Stimulated activated CD4-positive, alpha-beta T cell treated with anti-CD3 and anti-CD28 coated beads, TNF-alpha, amount 100 ng/mL, for 4 hours (primary cell): ENCODE measurements around the gene MITF.
"Not testable (repeated sequence)": the region's sequence is repeated elsewhere in the genome, so short reads cannot be mapped to it uniquely, and the experiment has no call there.

Experiments
- DNase-seq, 3 experiments: peaks; one replicate each; pipeline ENCODE4 v3.0.0-alpha.2; 2020; ENCODE audit warnings: low read depth in 3 of 3

Gene MITF

DNA sequence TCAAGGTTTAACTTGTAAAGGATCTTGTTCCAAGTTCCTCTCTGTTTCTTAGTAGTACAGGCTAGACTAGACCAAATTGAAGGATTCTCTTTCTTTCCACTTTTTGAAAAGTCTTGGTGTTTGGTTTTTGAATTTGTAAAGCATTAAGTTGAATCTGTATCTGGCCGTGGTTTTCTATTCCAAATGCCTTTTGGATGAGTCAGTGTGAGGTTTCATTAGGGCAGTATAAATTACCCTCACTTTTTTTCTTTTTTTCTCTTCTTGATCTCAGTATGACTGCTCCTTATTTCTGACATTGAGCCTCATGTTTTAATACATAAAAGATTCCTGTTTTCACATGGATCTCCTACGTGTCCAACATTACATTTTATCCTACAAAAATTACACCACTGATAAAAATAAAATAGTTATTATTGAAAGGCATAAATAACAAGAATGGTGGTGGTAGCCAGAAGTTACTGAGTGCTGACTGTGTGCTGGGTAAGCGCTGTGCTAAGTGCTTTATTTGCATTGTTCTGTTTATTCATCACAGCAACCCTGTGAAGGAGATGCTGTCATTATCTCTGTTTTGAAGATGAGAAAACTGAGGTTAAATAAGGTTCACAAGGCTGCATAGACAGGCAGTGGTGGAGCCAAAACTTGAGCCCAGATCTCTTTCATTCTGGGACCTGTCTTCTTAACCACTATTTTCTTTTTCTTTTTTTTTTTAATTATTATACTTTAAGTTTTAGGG, 48.3 kb downstream of the MITF start:
- DNase-seq, result no peak

DNA sequence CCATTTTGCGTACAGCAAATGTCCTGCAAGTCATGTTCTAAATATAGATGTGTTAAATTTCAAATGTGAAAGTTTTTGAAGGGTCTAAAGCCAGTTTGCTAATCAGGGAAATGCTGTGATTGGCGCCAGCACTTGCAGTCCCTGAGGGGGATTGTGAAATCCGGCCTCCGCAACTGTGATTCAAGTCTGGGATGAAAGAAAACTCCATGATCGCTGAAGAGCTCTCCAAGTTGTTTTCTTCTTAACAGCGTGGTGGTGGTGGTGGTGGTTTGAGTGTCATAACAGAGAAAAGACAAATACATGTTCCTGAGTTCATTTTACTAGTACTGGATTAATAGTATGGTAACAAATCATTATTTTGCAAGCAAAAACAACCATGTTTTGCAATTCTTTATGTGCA, 51.8 kb downstream of the MITF start:
- no peak for DNase-seq

DNA sequence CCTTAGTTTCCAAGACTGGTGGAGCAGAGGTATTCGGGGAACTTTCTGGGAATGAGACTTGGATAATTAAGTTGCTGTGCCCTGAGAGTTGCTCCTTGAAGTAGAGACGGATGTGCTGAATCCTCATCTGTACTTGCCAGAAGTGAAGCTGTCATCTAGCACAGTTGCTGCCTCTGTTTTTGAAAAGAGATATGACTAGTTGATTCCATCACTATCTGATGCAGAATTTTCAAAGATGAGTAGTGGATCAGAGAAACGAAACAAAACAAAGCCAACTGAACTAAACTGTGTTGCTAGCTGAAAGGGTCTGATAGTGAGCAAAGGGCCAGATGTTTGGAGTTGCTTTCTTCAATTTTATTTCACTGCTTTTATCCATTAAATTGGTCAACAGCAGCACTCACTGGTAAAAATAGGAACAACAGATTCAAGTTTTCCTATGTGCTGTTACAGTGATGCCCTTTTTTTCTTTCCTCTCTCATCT, 52.7 kb downstream of the MITF start:
- no peak for DNase-seq

DNA sequence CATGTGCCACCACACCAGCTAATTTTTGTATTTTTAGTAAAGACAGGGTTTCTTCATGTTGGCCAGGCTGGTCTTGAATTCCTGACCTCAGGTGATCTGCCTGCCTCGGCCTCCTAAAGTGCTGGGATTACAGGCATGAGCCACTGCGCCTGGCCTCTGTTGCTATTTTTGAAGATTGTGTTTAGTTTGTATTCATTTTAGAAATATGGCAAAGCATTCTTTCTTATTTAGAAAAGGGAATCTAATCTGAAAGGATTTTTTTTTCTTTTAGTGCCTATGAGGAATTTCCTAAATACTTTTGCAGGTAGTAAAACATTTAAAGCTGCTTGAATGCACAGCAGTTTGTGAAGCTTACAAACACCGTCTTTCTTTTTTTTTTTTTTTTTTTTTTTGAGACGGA, 56.9 kb downstream of the MITF start:
- not testable (repeated sequence) for DNase-seq

DNA sequence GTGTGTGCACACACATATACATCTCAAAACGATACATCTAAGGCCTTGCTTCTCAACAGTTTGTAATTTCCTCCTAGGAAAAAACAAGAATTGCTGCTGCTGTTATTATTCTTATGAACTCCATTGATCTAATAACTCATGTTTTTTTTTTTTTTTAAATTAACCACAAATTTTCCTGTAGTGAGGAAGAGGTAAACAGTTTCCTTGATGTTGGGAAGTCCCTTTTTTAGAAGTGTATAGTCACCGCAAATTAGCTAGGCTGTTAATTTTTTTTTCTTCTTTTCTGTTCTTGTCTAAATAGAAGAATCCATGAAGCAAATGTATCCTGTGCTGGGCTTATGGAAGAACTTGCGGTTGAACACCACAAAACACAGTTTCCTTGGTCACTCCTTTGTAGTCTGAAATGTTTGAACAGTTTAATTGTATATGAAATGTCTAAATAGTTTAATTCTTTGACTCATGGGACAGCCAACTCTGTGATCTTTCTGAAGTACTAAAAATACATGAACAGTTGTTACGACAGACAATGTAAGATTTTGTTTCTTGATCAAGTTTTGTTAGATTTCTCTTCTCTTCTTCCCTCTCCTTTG, 64.5 kb downstream of the MITF start:
- DNase-seq, result no peak

DNA sequence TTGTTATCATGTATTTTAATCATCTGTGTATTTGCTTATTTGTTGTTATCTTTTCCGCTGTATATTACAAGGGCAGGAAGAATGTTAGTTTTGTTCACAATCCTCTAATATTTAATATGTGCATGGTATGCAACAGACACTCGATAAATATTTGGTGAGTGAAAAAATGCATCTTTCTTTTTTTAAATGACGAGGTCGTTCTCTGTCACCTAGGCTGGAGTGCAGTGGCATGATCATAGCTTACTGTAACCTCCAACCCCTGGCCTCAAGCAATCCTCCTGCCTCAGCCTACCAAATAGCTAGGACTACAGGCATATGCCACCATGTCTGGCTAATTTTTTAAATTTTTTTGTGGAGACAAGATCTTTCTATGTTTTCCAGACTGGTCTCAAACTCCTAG, 66.2 kb downstream of the MITF start:
- DNase-seq, result no peak

DNA sequence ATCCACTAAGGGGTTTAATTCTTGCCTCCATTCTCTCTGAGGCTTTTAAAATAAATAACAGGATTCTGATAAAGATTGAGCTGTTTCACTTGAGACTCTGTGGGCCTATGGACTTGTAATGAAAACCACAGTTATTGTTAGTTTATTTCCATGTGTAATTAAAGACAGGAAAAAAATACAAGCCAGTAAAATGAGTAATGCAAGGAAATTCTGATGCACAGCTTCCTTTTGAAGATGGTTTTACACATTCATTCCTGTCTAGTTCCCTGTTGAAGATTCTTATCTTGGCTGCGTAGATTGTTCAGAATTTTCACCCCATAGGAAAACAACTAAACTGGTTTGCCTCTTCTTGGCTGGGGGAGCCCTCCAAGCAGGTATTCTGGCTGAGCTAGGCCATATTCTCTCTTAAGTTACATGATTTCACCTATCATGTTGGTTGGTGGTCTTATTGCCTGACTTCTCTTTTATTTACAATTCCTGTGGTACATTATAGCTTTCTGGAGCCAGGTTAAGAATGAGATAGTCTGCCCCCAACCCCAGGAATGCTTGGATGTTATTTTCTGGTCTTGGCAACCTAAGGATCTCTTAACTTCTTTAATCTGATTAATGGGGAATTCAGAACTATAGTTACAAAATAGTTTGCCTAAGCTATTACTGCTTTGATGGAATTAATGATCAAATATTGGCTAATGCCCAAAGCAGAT, 67.6 kb downstream of the MITF start:
- no peak for DNase-seq

DNA sequence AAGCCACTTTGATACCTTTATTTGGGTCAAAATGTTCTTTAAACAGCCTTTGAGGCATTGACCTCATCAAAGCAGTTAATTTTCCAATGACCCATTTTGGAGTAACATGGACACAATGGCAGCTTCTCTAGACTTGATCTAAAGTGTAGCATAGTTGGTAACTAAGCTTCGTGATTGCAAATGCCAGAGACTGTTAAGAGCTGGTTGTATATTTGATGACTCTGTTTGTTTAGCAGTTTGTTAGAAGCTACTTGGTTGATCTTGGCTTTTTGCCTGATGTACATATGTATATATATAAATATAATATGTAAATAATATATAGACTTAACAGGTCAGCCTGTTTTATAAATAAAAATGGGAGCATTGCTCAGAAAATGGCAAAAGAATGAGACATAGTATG, 68.4 kb downstream of the MITF start:
- DNase-seq, result no peak

DNA sequence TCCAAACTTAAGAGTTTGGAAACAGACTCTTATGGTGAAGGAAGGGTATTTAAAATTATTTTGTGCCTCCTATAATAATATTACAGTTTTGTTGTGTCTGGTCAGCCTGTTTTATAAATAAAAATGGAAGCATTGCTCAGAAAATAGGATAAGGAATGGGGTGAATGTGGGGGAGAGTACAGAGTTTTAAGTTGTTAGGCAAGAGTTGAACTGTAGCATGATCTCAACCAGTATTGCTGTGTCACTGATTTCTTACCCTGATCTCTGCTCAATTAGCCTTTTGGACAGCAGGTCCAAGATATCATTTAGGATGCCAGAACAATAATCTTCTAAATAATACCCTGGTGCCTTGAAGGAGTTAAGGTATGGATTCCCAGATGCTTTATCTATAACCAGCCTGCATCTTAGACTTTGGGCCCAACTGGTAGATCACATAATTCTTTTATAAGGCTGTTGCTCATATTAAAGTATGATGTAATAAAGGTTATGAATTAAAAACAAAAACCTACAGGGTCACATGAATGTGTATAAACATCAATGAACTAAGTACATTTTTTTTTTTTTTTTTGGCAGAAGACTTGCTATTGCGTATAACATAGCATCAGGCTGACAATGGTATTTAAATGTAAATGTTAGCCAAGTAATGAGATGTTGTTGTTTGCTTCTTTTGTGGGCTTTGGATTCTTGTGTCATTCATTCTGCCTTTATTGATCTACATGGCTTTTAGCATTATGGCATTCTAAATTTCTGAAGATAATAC, 70.0 kb downstream of the MITF start:
- no peak for DNase-seq

DNA sequence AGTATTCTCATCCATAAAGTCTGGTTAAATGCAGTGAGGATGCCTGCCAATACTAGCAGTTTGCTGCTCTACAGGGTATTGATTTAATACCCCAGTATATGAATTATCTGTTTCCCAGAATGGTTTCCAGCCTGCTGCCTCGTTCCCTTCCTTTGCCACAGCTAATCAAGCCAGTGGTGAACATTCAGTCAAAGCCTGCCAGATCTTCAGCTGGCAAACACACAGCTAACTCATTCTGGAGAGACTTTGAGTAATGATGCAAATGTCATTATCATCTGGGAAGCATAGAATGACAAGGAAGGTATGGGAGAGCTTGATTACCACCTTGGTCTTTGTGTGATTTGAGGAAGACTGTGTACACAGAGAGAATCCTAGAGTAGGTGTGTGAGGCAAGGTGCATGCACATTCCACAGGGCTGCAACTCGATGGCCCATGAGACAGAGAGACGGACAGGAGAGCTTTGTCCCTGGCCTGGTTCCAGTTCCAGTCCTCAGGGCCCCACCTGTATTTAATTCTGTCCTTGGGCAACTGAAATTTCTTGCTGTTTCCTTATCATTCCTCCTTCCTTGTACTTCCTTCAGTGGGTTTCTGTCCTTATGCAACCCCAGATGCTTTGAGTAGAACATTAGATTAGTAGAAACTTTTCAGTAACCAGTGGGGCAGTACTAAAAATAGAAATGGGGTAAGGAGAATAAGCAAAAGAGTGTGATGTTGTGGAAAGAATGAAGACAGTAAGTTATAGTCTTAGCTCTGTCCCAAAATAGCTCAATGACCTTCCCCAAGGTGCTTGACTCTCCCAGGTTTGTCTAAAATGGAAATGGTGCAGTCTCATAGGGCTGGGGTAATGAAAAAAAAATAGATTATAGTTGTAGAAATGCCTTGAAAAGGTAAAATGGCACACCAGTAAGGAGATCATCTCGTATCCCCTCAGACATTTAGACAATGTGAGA, 72.5 kb downstream of the MITF start:
- DNase-seq, result no peak

DNA sequence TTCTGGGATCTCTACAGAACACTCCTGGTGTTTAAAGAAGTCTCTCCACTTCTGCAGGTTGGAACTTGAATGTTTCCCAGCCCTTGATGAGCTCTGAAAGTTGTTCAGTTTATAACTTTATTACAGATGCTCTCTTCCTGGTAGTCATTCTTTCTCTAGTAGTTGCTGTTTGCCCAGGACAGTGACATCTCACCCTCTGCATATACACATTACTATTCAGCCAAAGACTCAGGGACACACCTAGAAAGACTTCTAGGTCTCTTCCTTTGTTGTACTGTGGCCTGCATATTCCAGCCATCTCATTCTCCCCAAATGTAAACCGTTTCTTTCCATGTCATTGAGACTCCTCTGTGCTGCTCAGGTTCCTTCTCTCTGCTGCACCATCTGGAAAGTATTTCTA, 76.7 kb downstream of the MITF start:
- no peak for DNase-seq

DNA sequence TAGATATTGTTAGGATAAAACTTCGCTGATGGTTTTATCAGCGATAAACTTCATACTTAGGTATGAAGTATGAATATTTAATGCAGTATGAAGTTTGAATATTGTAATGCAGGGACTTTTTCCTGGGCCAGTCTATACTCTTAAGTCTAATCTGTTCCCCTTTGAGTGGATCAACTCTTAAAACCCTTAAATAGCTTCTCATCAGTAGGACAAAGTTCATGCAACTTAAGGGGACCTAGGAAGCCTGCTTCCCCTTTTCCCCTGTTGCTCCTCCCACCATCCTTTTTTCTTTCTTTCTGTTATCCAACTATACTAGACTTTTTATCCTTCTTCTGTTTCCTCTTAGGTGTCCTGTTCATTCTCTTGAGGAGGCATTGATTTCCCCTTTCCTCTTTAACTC, 78.7 kb downstream of the MITF start:
- no peak for DNase-seq

DNA sequence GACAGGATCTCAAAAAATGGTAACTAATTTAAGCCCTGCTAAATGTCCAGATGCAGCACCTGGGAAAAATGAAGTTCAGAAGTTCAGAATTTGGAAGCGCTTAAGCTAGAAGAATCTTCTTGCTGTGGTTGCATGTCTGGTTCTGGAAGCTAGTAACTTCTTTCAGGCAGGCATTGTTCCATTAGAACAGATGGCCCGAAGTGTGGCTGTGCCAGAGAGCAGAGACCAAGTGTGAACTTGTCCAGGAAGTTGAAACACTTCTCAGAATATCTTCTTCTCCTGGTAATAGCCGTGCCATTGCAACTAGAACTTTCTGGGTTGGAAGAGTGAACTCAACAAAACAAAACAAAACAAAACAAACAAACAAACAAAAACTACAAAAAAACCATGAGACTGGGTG, 80.0 kb downstream of the MITF start:
- DNase-seq, result no peak

DNA sequence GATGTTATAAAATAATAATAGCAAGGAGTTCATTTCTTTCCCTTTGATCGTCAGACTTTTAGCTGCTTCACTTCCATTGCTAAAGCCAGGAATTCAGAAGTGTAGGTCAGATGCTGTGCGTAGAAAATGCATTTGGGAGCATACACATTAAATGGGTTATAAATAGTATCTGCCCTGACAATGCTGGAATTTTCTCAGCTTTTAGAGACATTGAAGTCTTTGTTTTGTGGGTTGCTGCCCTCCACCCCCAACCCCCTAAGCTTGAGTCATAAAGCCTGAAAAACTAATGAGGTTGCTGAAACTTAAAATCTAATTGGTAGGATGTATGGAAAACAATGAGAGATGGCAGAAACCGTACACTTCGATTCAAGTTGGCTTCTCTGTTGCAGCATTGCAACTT, 81.9 kb downstream of the MITF start:
- no peak for DNase-seq

DNA sequence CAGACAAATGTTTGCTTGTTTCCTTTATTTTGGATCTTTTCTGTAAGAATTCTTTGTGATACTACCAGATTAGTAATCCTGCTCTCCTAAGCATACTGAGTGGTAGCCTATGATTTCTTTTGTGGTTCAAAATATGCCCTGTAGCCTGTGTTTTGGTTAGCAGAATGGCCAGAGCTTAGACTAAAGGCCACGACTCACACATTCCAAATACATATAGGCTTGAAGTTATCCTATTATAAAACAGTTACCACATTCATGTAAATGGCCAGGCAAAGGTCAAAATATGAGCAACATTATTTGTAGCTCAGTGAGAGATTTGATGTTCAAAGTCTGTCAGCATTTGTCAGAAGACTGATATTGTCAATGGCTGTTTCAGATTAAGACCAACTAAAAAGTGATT, 84.5 kb downstream of the MITF start:
- no peak for DNase-seq

DNA sequence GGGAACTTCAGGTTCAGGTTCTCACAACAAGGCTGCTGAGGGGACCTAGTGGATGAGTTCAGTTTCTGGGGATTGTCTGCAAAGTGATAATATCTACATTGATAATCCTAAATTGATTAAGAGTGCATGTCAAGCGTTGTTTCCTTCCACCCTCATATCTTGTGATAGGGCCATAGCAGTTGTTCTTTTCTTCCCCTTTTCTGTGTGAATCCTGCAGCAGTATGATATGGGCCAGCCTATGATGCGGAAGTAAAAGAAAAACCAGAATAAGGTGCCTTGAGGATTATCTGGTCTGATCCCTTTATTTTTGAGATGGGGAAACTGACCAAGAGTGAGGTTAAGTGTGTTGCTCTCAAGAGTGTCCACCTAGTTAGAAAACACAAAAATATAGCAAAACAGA, 86.2 kb downstream of the MITF start:
- no peak for DNase-seq

DNA sequence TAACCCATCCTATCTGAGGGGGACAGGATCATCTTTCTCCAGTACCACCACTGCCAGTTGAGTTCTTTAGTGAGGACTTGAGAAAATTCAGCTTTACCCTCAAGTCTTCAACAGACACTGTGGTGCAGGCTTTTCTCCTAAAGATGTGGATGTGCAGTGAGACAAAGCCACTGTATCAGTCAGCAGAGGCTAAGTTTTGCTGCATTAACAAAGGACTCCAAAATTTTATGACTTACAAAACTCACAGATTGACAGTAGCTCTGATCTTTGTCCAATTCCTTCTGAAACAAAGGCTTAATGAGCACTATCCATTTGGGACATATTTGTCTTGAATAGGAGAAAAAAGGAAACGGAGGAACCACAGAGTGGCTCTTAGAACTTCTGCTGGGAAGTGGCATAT, 87.9 kb downstream of the MITF start:
- no peak for DNase-seq

DNA sequence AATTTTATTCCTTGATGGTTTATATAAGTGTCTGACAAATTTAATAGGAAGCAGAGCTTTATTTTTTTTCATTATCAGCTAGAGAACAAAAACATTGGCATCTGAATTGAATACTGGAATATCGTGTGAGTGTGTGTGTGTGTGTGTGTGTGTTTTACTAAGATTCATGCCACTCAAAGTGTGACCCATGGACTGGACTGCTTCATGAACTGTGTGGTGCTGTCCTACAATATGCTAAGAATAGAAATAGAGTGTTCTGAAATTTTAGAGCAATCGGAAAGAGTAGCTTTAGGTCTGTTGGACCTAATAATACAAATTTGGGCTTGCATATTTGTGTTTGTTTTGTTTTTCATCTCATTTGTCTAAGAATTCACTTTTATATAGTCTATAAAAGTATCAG, 89.6 kb downstream of the MITF start:
- no peak for DNase-seq

DNA sequence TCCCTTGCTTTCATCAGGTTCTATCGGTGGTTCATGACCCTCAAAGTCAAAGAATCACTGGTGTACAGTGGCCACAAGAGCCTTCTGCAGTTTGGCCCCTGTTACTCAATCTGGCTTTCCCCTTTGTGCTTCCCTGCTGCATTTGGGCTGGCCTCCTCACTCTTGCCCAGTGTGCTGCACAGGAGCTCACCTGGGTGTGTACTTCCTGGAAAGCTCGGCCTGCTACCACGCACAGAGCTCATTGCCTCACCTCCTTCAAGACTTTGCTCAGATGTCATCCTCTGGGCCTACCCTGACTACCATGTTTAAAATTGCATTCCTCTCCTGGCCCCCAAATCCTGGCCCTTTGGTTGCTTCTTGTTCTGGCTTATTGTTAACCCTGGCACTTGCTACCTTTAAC, 90.9 kb downstream of the MITF start:
- DNase-seq, result no peak

DNA sequence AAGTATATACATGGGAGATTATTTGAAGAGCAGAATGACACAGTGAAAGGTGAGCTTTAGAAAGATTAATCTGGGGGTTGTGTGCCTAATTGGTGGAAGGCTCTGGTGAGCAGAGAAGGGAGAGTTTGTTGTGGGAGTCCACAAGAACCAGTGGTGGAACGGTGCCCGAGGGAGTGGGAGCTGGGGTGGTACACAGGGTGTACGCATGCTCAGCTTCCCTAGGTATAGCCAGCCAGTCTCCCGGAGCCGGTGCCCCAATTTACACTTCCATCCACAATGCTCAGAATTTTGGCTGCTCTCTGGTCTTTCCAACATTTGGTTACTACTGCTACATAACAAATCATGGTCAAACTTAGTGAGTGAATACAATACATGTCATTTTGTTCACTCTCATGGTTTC, 92.5 kb downstream of the MITF start:
- no peak for DNase-seq

DNA sequence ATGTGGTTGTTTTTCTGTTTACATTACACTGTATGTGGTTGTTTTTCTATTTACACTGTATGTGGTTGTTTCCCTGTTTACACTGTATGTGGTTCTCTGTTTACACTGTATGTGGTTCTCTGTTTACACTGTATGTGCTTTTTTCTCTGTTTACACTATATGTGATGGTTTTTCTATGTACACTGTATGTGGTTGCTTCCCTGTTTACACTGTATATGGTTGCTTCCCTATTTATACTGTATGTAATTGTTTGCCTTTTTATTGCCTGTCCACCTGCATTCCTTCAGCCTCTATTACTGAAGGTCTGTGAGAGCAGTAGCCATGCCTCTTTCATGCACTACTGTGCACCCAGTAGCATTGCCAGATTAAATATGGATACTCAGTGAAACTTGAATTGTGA, 94.3 kb downstream of the MITF start:
- no peak for DNase-seq
